Measurements from ENCODE around the gene RGS5. TPM values are rescaled to one million over a fixed set of nuclear protein-coding genes. Genes with fewer than 3 reads are reported as not detected.
"Not testable (repeated sequence)": the region's sequence is repeated elsewhere in the genome, so short reads cannot be mapped to it uniquely, and the experiment has no call there.

The RGS5 gene
- total RNA-seq, 3 donors from 2014 or later, result 31.9 to 69.3 (median 42.6) TPM

DNA sequence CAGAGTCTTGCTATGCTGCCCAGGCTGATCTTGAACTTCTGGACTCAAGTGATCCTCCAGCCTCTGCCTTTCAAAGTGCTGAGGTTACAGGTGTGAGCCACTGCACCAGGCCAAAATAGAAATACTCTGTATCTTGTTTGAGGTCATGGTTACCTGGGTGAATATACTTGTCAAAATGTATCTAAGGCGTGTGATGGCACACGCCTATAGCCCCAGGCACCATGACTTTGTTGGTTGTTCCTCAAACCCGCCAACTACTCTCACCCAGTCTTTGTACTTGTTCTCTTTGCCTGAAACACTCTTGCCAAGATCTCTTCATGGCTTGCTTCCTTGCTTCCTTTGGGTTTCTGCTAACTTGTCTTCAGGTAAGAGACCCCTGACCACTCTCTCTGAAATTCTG is 38.0 kb upstream of the RGS5 start:
- intact Hi-C loops (cut with DNase I; ENCODE audit: low total_unique reads), result no loop called here
- no peak for DNase-seq (ENCODE audit: low spot score in 2 of 2)
- TF ChIP-seq POLR2A (IDR thresholded peaks at IDR 0.05) (no peak), POLR2AphosphoS5 (IDR thresholded peaks at IDR 0.05) (no peak)
- TF ChIP-seq, protein P1, sequence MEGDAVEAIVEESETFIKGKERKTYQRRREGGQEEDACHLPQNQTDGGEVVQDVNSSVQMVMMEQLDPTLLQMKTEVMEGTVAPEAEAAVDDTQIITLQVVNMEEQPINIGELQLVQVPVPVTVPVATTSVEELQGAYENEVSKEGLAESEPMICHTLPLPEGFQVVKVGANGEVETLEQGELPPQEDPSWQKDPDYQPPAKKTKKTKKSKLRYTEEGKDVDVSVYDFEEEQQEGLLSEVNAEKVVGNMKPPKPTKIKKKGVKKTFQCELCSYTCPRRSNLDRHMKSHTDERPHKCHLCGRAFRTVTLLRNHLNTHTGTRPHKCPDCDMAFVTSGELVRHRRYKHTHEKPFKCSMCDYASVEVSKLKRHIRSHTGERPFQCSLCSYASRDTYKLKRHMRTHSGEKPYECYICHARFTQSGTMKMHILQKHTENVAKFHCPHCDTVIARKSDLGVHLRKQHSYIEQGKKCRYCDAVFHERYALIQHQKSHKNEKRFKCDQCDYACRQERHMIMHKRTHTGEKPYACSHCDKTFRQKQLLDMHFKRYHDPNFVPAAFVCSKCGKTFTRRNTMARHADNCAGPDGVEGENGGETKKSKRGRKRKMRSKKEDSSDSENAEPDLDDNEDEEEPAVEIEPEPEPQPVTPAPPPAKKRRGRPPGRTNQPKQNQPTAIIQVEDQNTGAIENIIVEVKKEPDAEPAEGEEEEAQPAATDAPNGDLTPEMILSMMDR (IDR thresholded peaks at IDR 0.05), result no peak
- Histone ChIP-seq H3K9me3 (no peaks in the 10 kb centered on the region), H3K27me3 (no peaks in the 10 kb centered on the region), H3K27ac (no peak overlapping the region), H3K36me3 (no peaks in the 10 kb centered on the region), H3K4me3 (no peak overlapping the region), H3K4me1 (no peaks in the 10 kb centered on the region)

GRCh38 chr1:163233643-163234042 is 30.9 kb upstream of the RGS5 start:
- H3K27me3 ChIP-seq; H3K36me3 ChIP-seq; H3K4me1 ChIP-seq; DNase-seq (ENCODE audit: low spot score in 2 of 2); H3K9me3 ChIP-seq; H3K27ac ChIP-seq; intact Hi-C loops (cut with DNase I; ENCODE audit: low total_unique reads); H3K4me3 ChIP-seq: not testable (repeated sequence)

DNA sequence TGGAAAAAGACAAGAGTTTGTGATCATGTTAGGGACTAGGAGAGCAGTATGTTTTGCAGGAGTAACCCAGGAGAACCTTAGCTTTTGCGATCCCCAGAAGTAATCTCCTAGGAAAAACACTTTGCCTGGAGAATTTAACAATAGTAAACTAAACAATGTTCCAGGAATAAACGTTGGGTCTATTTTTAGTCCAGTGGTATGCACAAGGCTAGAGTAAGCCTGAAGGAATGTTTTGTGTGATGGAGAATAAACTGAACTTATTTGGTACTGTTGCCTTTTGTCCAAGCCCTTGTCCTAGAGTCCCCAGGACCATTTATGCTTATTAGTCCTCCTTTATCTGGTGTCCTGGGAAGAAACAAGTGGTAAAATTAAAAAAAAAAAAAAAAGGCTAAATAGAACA is 28.7 kb upstream of the RGS5 start:
- H3K36me3 ChIP-seq, result no peaks in the 10 kb centered on the region
- H3K27me3 ChIP-seq, result no peaks in the 10 kb centered on the region
- intact Hi-C loops (cut with DNase I; ENCODE audit: low total_unique reads), result no loop called here
- H3K4me1 ChIP-seq, result no peaks in the 10 kb centered on the region
- H3K27ac ChIP-seq, result no peak overlapping the region
- no peak for TF ChIP-seq POLR2AphosphoS5 (IDR thresholded peaks at IDR 0.05)
- TF ChIP-seq, protein P1 (IDR thresholded peaks at IDR 0.05), result no peak
- no peak for TF ChIP-seq POLR2A (IDR thresholded peaks at IDR 0.05)
- no peak for DNase-seq (ENCODE audit: low spot score in 2 of 2)
- no peak overlapping the region for H3K4me3 ChIP-seq
- peaks cover 0 to 4% of the 10 kb centered on the region in 2 donors for H3K9me3 ChIP-seq

DNA sequence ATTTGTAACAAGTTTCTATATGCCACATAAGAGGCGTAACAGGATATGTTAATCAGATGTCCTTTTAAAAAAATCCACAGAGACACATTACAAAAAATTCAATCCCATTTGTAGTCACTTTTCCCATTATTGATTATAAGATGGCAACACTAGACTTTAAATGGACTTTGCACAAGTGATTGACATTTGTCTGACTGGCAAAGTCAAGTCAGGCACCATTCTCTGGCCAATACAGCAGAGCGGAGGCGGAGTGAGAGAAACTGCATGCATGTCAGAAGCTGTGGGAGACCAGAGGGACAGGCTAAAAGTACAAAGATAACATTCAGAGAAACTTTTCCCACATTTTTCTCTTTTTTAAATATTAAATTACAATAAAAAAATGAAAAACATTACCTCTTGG is 28.1 kb upstream of the RGS5 start:
- Histone ChIP-seq H3K36me3 (no peaks in the 10 kb centered on the region), H3K27ac (no peak overlapping the region), H3K9me3 (peaks cover 0 to 4% of the 10 kb centered on the region in 2 donors), H3K27me3 (no peaks in the 10 kb centered on the region), H3K4me1 (no peaks in the 10 kb centered on the region), H3K4me3 (no peak overlapping the region)
- TF ChIP-seq, protein P1 (IDR thresholded peaks at IDR 0.05), result no peak
- TF ChIP-seq POLR2AphosphoS5 (IDR thresholded peaks at IDR 0.05) (no peak), POLR2A (IDR thresholded peaks at IDR 0.05) (no peak)
- no peak for DNase-seq (ENCODE audit: low spot score in 2 of 2)
- intact Hi-C loops (cut with DNase I; ENCODE audit: low total_unique reads), result no loop called here

- H3K4me1 ChIP-seq; H3K27me3 ChIP-seq; intact Hi-C loops (cut with DNase I; ENCODE audit: low total_unique reads): not testable (repeated sequence)
Measured at GRCh38 chr1:163228271-163228670, 25.6 kb upstream of the RGS5 start.

DNA sequence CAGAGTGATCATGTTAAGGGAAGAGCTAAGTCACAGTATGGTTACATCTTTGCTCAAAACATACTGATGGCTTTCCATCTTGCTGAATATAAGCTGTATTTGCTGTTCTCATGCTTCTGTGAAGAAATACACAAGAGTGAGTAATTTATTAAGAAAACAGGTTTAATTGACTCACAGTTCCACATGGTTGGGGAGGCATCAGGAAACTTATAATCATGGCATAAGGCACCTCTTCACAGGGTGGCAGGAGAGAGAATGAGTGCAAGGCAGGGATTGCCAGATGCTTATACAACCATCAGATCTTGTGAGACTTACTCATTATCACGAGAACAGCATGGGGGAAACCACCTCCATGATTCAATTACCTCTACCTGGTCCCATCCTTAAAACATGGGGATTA is 24.4 kb upstream of the RGS5 start:
- no peaks in the 10 kb centered on the region for H3K36me3 ChIP-seq
- H3K4me3 ChIP-seq, result no peak overlapping the region
- intact Hi-C loops (cut with DNase I; ENCODE audit: low total_unique reads), result no loop called here
- peaks cover 0 to 4% of the 10 kb centered on the region in 2 donors for H3K9me3 ChIP-seq
- no peak overlapping the region for H3K27ac ChIP-seq
- DNase-seq (ENCODE audit: low spot score in 2 of 2), result no peak
- TF ChIP-seq, protein P1 (IDR thresholded peaks at IDR 0.05), result no peak
- TF ChIP-seq POLR2A (IDR thresholded peaks at IDR 0.05) (no peak), POLR2AphosphoS5 (IDR thresholded peaks at IDR 0.05) (no peak)
- no peaks in the 10 kb centered on the region for H3K4me1 ChIP-seq
- no peaks in the 10 kb centered on the region for H3K27me3 ChIP-seq

More at GRCh38 chr1:163228271-163228670, 25.6 kb upstream of the RGS5 start:
- not testable (repeated sequence) for H3K4me3 ChIP-seq; DNase-seq (ENCODE audit: low spot score in 2 of 2); H3K9me3 ChIP-seq; H3K36me3 ChIP-seq; H3K27ac ChIP-seq

Data from breast epithelium (tissue), 4 donors.